ENCODE results near the gene WEE1. TPM values are rescaled to one million over a fixed set of nuclear protein-coding genes. Genes with fewer than 3 reads are reported as not detected.
"Not testable (repeated sequence)": the region's sequence is repeated elsewhere in the genome, so short reads cannot be mapped to it uniquely, and the experiment has no call there.

The WEE1 gene
- total and polyA plus RNA-seq, 2 experiments from 2014 or later = 92.5 to 95.9 TPM

DNA sequence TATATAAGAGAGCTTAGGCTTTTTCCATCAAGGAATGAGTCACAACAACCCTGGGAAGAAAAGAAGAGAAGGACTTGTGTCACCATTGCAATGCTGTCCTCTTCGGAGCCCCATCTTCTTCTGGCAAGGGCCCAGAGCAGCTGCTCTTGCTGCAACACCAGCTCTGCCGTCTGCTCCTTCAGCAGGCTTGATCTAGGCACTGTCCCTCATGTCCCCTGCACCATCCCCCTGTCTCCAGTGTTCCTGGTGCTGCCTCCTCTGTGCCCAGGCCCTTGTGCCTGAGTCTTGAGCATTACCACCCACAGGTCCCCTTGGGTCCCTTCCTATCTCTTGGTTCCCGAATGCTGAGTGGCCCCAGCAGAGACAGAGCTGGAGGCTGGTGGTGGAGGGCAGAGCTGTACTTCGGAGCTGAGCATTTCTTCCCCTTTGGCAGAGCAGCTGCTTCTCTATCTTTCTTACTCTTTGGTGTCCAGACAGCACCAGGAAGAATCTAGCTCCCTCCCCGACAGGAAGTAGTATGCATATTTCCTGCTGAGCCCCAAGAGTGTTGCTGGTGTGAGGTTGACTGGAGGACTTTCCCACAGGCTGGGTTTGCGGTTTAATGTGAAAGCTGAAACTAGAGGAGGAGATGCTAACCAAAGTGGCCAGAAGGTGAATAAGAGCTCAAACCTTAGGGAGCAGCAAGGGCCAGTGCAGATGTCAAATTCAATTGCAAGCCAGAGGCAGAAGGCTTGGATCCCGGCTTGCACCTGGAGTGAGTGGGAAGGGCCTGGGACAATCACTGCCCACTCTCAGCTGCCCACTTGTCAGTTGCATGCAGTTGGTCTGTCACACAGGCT, 27.8 kb downstream of the WEE1 start:
- no peaks in the 10 kb centered on the region for H3K9me3 ChIP-seq (ENCODE audit: low read depth)
- TF ChIP-seq, protein P1, sequence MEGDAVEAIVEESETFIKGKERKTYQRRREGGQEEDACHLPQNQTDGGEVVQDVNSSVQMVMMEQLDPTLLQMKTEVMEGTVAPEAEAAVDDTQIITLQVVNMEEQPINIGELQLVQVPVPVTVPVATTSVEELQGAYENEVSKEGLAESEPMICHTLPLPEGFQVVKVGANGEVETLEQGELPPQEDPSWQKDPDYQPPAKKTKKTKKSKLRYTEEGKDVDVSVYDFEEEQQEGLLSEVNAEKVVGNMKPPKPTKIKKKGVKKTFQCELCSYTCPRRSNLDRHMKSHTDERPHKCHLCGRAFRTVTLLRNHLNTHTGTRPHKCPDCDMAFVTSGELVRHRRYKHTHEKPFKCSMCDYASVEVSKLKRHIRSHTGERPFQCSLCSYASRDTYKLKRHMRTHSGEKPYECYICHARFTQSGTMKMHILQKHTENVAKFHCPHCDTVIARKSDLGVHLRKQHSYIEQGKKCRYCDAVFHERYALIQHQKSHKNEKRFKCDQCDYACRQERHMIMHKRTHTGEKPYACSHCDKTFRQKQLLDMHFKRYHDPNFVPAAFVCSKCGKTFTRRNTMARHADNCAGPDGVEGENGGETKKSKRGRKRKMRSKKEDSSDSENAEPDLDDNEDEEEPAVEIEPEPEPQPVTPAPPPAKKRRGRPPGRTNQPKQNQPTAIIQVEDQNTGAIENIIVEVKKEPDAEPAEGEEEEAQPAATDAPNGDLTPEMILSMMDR (IDR thresholded peaks at IDR 0.05; ENCODE audit: low read depth, low read length) = no peak
- no peaks in the 10 kb centered on the region for H3K36me3 ChIP-seq
- H3K4me3 ChIP-seq = no peak overlapping the region
- H3K27me3 ChIP-seq = no peaks in the 10 kb centered on the region
- H3K27ac ChIP-seq = no peak overlapping the region
- H3K4me1 ChIP-seq (ENCODE audit: low read depth) = no peaks in the 10 kb centered on the region
- DNase-seq (ENCODE audit: low read depth in 1 of 2, low spot score in 1 of 2) = peak in 1 of 2 donors; percentile 84

DNA sequence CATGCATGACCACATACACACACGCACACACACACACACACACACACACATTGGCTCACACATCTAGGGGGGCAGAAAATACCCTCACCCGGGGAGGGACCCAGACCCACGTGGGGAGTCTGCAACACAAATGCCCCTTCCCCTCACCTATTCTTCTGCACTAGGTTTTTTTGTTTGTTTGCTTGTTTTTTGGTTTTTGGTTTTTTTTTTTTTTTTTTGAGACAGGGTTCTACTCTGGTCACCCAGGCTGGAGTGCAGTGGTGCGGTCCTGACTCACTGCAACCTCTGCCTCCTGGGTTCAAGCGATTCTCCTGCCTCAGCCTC, 28.4 kb downstream of the WEE1 start:
- DNase-seq (ENCODE audit: low read depth in 1 of 2, low spot score in 1 of 2) = no peak
- no peaks in the 10 kb centered on the region for H3K36me3 ChIP-seq
- H3K9me3 ChIP-seq (ENCODE audit: low read depth) = no peaks in the 10 kb centered on the region
- H3K27me3 ChIP-seq = no peaks in the 10 kb centered on the region
- H3K4me3 ChIP-seq = no peak overlapping the region
- H3K27ac ChIP-seq = no peak overlapping the region
- TF ChIP-seq, protein P1 (IDR thresholded peaks at IDR 0.05; ENCODE audit: low read depth, low read length) = no peak
- H3K4me1 ChIP-seq (ENCODE audit: low read depth) = no peaks in the 10 kb centered on the region

DNA sequence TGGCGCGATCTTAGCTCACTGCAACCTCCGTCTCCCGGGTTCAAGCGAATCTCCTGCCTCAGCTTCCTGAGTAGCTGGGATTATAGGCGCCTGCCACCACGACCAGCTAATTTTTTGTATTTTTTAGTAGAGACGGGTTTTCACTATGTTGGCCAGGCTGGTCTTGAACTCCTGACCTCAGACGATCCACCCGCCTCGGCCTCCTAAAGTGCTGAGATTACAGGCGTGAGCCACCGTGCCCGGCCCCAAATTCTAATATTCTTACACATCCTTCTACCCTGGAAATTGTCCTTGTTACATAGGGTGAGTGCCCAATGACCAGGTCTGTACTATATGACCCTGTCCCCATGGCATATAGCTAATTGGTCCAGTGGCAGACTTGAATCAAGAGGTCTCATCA, 29.7 kb downstream of the WEE1 start:
- H3K36me3 ChIP-seq; DNase-seq (ENCODE audit: low read depth in 1 of 2, low spot score in 1 of 2); H3K9me3 ChIP-seq (ENCODE audit: low read depth); H3K27ac ChIP-seq; H3K4me3 ChIP-seq; H3K4me1 ChIP-seq (ENCODE audit: low read depth); H3K27me3 ChIP-seq: not testable (repeated sequence)

DNA sequence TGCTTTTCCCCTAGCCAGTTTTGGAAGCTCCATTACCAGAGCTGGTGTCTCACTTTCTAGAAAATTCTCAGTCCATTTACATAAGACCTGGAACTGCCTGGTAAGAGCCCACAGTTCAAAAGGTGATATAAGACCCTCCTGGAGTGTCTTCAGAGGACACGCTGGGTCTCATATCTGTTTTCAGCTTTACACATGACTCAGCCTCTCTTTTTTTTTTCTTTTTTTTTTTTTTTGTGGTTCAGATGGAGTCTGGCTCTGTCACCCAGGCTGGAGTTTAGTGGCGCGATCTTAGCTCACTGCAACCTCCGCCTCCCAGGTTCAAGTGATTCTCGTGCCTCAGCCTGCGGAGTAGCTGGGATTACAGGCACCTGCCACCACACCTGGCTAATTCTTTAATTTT, 30.7 kb downstream of the WEE1 start:
- Histone ChIP-seq H3K4me3 (no peak overlapping the region), H3K36me3 (no peaks in the 10 kb centered on the region), H3K27me3 (no peaks in the 10 kb centered on the region), H3K4me1 (ENCODE audit: low read depth) (no peaks in the 10 kb centered on the region), H3K9me3 (ENCODE audit: low read depth) (no peaks in the 10 kb centered on the region), H3K27ac (no peak overlapping the region)
- TF ChIP-seq, protein P1 (IDR thresholded peaks at IDR 0.05; ENCODE audit: low read depth, low read length) = no peak
- no peak for DNase-seq (ENCODE audit: low read depth in 1 of 2, low spot score in 1 of 2)

DNA sequence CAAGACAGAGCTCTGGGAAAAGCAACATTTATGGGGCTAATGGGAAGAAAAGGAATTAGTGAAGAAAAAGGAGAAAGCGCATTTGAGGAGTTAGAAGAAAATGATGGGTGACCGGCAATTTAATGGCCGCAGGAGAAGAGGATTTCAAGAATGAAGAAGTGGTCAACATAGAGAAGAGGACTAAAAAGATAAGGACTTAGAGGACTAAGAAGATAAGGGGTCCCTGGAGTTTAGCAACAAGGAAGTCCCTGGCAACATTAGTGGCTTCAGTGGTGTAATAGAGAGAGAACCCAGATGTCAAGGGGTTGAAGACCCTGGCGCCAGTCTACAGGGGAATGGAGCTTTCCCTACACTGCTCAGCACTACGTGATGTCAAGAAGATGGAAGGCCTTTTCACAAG, 32.3 kb downstream of the WEE1 start:
- Histone ChIP-seq H3K9me3 (ENCODE audit: low read depth) (no peaks in the 10 kb centered on the region), H3K36me3 (no peaks in the 10 kb centered on the region), H3K4me1 (ENCODE audit: low read depth) (no peaks in the 10 kb centered on the region), H3K4me3 (no peak overlapping the region), H3K27me3 (no peaks in the 10 kb centered on the region), H3K27ac (no peak overlapping the region)
- no peak for DNase-seq (ENCODE audit: low read depth in 1 of 2, low spot score in 1 of 2)
- TF ChIP-seq, protein P1 (IDR thresholded peaks at IDR 0.05; ENCODE audit: low read depth, low read length) = no peak

DNA sequence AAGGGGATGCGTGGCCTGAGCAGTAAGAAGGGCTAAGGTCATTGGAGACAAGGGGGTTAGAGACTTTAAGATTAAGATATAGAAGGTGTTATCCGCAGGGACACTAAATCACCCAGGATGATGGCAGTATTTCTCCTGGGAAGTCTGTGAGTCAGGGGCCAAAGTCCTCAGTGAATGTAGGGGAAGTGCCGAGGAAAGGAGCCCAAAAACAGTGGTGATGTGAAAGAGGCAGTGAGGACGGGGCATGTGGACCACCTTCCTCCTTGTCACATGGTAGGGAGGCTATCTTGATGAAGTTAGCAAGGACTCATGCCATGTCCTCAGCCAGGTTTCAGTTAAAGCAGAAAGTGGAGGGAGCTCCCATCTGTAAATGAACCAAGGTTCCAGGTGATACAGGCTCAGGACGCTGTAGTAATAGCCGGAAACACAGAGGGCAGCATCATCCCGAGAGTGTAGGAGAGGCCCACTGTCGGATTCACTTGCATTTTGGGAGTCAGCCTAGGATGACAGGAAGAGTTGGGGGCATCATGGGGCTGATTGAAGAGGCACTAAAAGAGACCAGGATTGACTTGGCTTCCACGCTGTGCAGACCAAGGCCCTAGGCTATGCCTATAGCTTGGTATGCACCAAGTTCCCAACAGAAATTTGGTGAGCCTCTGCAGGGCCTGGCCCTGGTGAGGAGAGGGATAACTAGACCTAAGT, 33.5 kb downstream of the WEE1 start:
- Histone ChIP-seq H3K27ac (no peak overlapping the region), H3K27me3 (no peaks in the 10 kb centered on the region), H3K36me3 (no peaks in the 10 kb centered on the region), H3K4me1 (ENCODE audit: low read depth) (no peaks in the 10 kb centered on the region), H3K9me3 (ENCODE audit: low read depth) (no peaks in the 10 kb centered on the region), H3K4me3 (no peak overlapping the region)
- no peak for DNase-seq (ENCODE audit: low read depth in 1 of 2, low spot score in 1 of 2)
- TF ChIP-seq, protein P1 (IDR thresholded peaks at IDR 0.05; ENCODE audit: low read depth, low read length) = no peak

Measured in cardiac muscle cell (in vitro differentiated cells and primary cell).